Dendritic cell treated with granulocyte-macrophage colony-stimulating factor and Interleukin-4, amounts not matched to agents 40 ng/mL and 50 ng/mL, for 4 days (primary cell): ENCODE measurements around the gene ANAPC2.

Source experiments
- H3K27ac Mint-ChIP-seq: one replicate; pipeline ENCODE4 v1.8.0; 2022; ENCODE audit warnings: mild to moderate bottlenecking, mixed read lengths
- H3K27me3 Mint-ChIP-seq: one replicate; pipeline ENCODE4 v1.8.0; 2022; ENCODE audit warnings: mild to moderate bottlenecking, mixed read lengths
- H3K36me3 Mint-ChIP-seq: one replicate; pipeline ENCODE4 v1.8.0; 2022; ENCODE audit warnings: low read depth, mixed read lengths
- H3K4me1 Mint-ChIP-seq: one replicate; pipeline ENCODE4 v1.8.0; 2022; ENCODE audit warnings: low read depth, mixed read lengths
- H3K4me3 Mint-ChIP-seq: one replicate; pipeline ENCODE4 v1.8.0; 2022; ENCODE audit warnings: mild to moderate bottlenecking, moderate library complexity, mixed read lengths
- H3K9me3 Mint-ChIP-seq: one replicate; pipeline ENCODE4 v1.8.0; 2022; ENCODE audit warnings: mixed read lengths
- intact Hi-C: fragments of 100-400 bp; cut with micrococcal nuclease; formaldehyde crosslinking; loops from one replicate; pipeline ENCODE4 v1.15.0; 2022

The ANAPC2 gene

GRCh38 chr9:137157618-137158415 is 30.5 kb downstream of the ANAPC2 start:
- Mint-ChIP-seq H3K9me3 (no peaks in the 10 kb centered on the region), H3K4me1 (peaks cover 16% of the 10 kb centered on the region), H3K27me3 (peaks cover 80% of the 10 kb centered on the region), H3K4me3 (no peak overlapping the region), H3K27ac (no peak overlapping the region), H3K36me3 (no peaks in the 10 kb centered on the region)
- intact Hi-C loops: no loop called here

- Mint-ChIP-seq H3K4me3 (peak overlapping the region; percentile 32), H3K27me3 (peaks cover 73% of the 10 kb centered on the region), H3K9me3 (no peaks in the 10 kb centered on the region), H3K4me1 (peaks cover 16% of the 10 kb centered on the region), H3K27ac (no peak overlapping the region), H3K36me3 (no peaks in the 10 kb centered on the region)
- intact Hi-C loops: no loop called here
Measured at GRCh38 chr9:137156567-137157375, 31.6 kb downstream of the ANAPC2 start.

GRCh38 chr9:137152844-137153405 is 35.4 kb downstream of the ANAPC2 start:
- Mint-ChIP-seq H3K36me3 (no peaks in the 10 kb centered on the region), H3K4me3 (no peak overlapping the region), H3K4me1 (peaks cover 26% of the 10 kb centered on the region), H3K9me3 (no peaks in the 10 kb centered on the region), H3K27me3 (peaks cover 49% of the 10 kb centered on the region), H3K27ac (no peak overlapping the region)
- intact Hi-C loops: no loop called here

- Mint-ChIP-seq H3K27ac (peak overlapping the region; percentile 75), H3K36me3 (no peaks in the 10 kb centered on the region), H3K27me3 (peaks cover 43% of the 10 kb centered on the region), H3K9me3 (no peaks in the 10 kb centered on the region), H3K4me3 (peak overlapping the region; percentile 40), H3K4me1 (peaks cover 12% of the 10 kb centered on the region)
- intact Hi-C loops: no loop called here
Measured at GRCh38 chr9:137150617-137151457, 37.5 kb downstream of the ANAPC2 start.

- Mint-ChIP-seq H3K9me3 (no peaks in the 10 kb centered on the region), H3K27me3 (peaks cover 36% of the 10 kb centered on the region), H3K4me1 (peaks cover 12% of the 10 kb centered on the region), H3K4me3 (no peak overlapping the region), H3K27ac (peak overlapping the region; percentile 75), H3K36me3 (no peaks in the 10 kb centered on the region)
- intact Hi-C loops: no loop called here
Measured at GRCh38 chr9:137149942-137150616, 38.3 kb downstream of the ANAPC2 start.

- H3K27ac Mint-ChIP-seq: no peak overlapping the region
- H3K27me3 Mint-ChIP-seq: peaks cover 31% of the 10 kb centered on the region
- no peaks in the 10 kb centered on the region for H3K9me3 Mint-ChIP-seq
- intact Hi-C loops: no loop called here
- H3K4me1 Mint-ChIP-seq: peaks cover 12% of the 10 kb centered on the region
- no peaks in the 10 kb centered on the region for H3K36me3 Mint-ChIP-seq
- H3K4me3 Mint-ChIP-seq: no peak overlapping the region
Measured at GRCh38 chr9:137149363-137149762, 39.0 kb downstream of the ANAPC2 start.

GRCh38 chr9:137148661-137149060 is 39.7 kb downstream of the ANAPC2 start:
- no peak overlapping the region for H3K27ac Mint-ChIP-seq
- H3K4me3 Mint-ChIP-seq: no peak overlapping the region
- intact Hi-C loops: no loop called here
- H3K27me3 Mint-ChIP-seq: peaks cover 37% of the 10 kb centered on the region
- H3K36me3 Mint-ChIP-seq: no peaks in the 10 kb centered on the region
- no peaks in the 10 kb centered on the region for H3K9me3 Mint-ChIP-seq
- peaks cover 12% of the 10 kb centered on the region for H3K4me1 Mint-ChIP-seq

GRCh38 chr9:137148242-137148641 is 40.1 kb downstream of the ANAPC2 start:
- intact Hi-C loops: no loop called here
- H3K4me1 Mint-ChIP-seq: peaks cover 12% of the 10 kb centered on the region
- H3K27ac Mint-ChIP-seq: no peak overlapping the region
- no peak overlapping the region for H3K4me3 Mint-ChIP-seq
- peaks cover 40% of the 10 kb centered on the region for H3K27me3 Mint-ChIP-seq
- no peaks in the 10 kb centered on the region for H3K36me3 Mint-ChIP-seq
- no peaks in the 10 kb centered on the region for H3K9me3 Mint-ChIP-seq

GRCh38 chr9:137147793-137148160 is 40.6 kb downstream of the ANAPC2 start:
- H3K4me3 Mint-ChIP-seq: no peak overlapping the region
- no peaks in the 10 kb centered on the region for H3K9me3 Mint-ChIP-seq
- intact Hi-C loops: no loop called here
- H3K27me3 Mint-ChIP-seq: peaks cover 42% of the 10 kb centered on the region
- no peak overlapping the region for H3K27ac Mint-ChIP-seq
- no peaks in the 10 kb centered on the region for H3K36me3 Mint-ChIP-seq
- peaks cover 12% of the 10 kb centered on the region for H3K4me1 Mint-ChIP-seq

- H3K4me3 Mint-ChIP-seq: no peak overlapping the region
Measured at GRCh38 chr9:137147091-137147792, 41.1 kb downstream of the ANAPC2 start.

GRCh38 chr9:137146527-137146918 is 41.8 kb downstream of the ANAPC2 start:
- Mint-ChIP-seq H3K27ac (no peak overlapping the region), H3K9me3 (no peaks in the 10 kb centered on the region), H3K4me3 (no peak overlapping the region), H3K4me1 (peaks cover 12% of the 10 kb centered on the region), H3K27me3 (peaks cover 53% of the 10 kb centered on the region), H3K36me3 (no peaks in the 10 kb centered on the region)
- intact Hi-C loops: no loop called here

More at GRCh38 chr9:137147091-137147792, 41.1 kb downstream of the ANAPC2 start:
- H3K27me3 Mint-ChIP-seq: peaks cover 47% of the 10 kb centered on the region
- intact Hi-C loops: no loop called here
- H3K9me3 Mint-ChIP-seq: no peaks in the 10 kb centered on the region
- no peak overlapping the region for H3K27ac Mint-ChIP-seq
- no peaks in the 10 kb centered on the region for H3K36me3 Mint-ChIP-seq
- H3K4me1 Mint-ChIP-seq: peaks cover 12% of the 10 kb centered on the region

- no peak overlapping the region for H3K4me3 Mint-ChIP-seq
- intact Hi-C loops: no loop called here
- H3K4me1 Mint-ChIP-seq: peaks cover 7% of the 10 kb centered on the region
- no peaks in the 10 kb centered on the region for H3K9me3 Mint-ChIP-seq
- no peak overlapping the region for H3K27ac Mint-ChIP-seq
- peaks cover 59% of the 10 kb centered on the region for H3K27me3 Mint-ChIP-seq
- H3K36me3 Mint-ChIP-seq: no peaks in the 10 kb centered on the region
Measured at GRCh38 chr9:137145731-137146526, 42.4 kb downstream of the ANAPC2 start.
